T-helper 17 cell (primary cell): ENCODE data around the gene IL23R. TPM values are rescaled to one million over a fixed set of nuclear protein-coding genes. Genes with fewer than 3 reads are reported as not detected.

ENCODE experiments used
- ATAC-seq: fragments of 150-1000 bp; cut with Tn5 transposase; 2 replicates; pipeline ENCODE4 v1.10.0; 2021; ENCODE audit warnings: mild to moderate bottlenecking, moderate library complexity
- DNase-seq, 3 donors: peaks; one replicate each; pipeline versions ENCODE4 v3.0.0 to v3.0.0-alpha.2; 2020 to 2021
- H3K9me3 ChIP-seq: one replicate; pipeline ENCODE4 v1.7.0; 2013; ENCODE audit warnings: low read length, mild to moderate bottlenecking; ENCODE audit not compliant: control insufficient read depth, poor library complexity, severe bottlenecking
- H3K27ac Mint-ChIP-seq: one replicate; pipeline ENCODE4 v1.8.0; 2022; ENCODE audit warnings: mild to moderate bottlenecking, moderate library complexity, mixed read lengths
- H3K27me3 Mint-ChIP-seq: one replicate; pipeline ENCODE4 v1.8.0; 2022; ENCODE audit warnings: mixed read lengths
- H3K36me3 Mint-ChIP-seq: one replicate; pipeline ENCODE4 v1.8.0; 2022; ENCODE audit warnings: low read depth, mixed read lengths
- H3K4me1 Mint-ChIP-seq: one replicate; pipeline ENCODE4 v1.8.0; 2022; ENCODE audit warnings: mild to moderate bottlenecking, mixed read lengths
- H3K4me3 Mint-ChIP-seq: one replicate; pipeline ENCODE4 v1.8.0; 2022; ENCODE audit warnings: mild to moderate bottlenecking, moderate library complexity, mixed read lengths
- total RNA-seq, 4 donors: library from RNA in 2 of 4; stranded (reverse) in 2 of 4; gene quantifications; one replicate each; pipeline ENCODE4 v1.2.3 and lab custom pipeline; 2022 to 2026

Gene IL23R
- total RNA-seq, 2 donors from 2014 or later: 2.4 to 2.8 TPM

DNA sequence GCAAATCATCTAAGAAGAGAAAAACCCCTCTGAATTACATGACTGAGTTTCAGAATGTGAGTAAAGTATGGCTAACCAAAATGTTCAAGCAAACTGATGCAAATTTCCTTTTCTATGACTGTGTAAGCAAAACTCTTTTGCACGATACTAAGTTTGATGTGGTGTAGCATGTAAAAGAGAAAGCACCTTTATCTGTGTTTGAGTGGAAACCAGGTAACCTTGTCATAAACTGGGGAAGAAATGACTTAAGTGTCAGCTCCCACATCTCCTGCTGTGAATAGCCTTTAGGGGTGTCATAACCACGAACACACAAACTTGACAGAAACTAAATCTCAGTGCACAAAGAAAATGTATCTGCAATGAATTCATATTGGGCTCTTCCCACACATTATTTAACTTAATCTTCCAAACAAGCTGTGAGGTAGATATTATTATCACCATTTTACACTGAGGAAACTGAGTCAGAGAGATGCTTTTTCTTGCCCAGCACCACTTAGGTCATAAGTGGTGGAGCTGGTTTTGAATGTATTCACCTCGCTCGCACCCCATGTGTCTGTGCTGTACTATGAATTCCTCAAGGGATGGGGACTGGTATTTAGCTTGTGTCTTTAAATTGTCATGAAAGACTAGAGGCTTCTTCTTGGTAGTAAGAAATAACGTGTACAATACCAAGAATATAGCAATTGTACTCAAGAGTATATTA, 108.5 kb downstream of the IL23R start:
- ATAC-seq: peak; percentile 18
- H3K9me3 ChIP-seq: no peaks in the 10 kb centered on the region
- no peak for DNase-seq
- no peak overlapping the region for H3K4me3 Mint-ChIP-seq
- no peak overlapping the region for H3K27ac Mint-ChIP-seq
- peaks cover 2% of the 10 kb centered on the region for H3K36me3 Mint-ChIP-seq
- H3K4me1 Mint-ChIP-seq: peaks cover 2% of the 10 kb centered on the region
- no peaks in the 10 kb centered on the region for H3K27me3 Mint-ChIP-seq

DNA sequence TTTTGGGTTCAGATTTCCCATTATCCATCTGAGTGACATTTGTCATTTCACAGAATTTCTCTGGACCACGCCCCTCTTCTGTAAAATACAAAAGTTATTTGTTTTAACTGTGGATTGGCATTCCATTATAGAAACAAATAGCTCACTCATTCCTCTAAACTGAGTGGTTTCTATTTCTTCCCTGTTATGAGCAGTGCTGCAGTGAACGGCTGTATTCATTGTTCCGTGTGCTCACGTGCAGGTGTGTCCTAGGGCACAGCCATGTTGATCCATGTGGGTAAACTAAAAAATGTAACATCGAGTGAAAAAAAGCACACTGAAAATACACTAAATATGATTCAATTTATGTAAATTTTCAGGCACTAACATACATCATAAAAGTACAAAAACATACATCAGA, 114.4 kb downstream of the IL23R start:
- Mint-ChIP-seq H3K27me3 (no peaks in the 10 kb centered on the region), H3K27ac (no peak overlapping the region), H3K4me1 (peaks cover 2% of the 10 kb centered on the region), H3K36me3 (peaks cover 2% of the 10 kb centered on the region), H3K4me3 (no peak overlapping the region)
- no peak for DNase-seq
- H3K9me3 ChIP-seq: no peaks in the 10 kb centered on the region
- ATAC-seq: no peak

DNA sequence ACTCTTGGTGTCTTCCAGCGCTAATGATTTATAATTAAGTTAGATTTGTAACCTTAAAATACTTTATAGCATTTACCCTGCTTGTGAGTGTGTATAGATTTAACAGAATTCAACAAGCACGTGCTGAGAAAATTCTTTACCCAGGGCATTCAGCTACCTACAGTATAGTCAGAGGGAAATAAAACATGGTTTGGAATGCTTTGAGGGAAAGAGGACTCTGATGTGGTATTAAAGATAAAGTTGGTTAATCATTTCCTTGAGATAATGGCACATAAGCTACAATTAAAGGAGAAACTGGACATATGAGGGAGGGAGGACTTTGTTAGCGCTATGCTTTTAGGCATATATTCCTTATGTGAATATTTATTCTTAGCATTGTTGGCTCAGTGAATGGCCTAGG, 115.0 kb downstream of the IL23R start:
- no peak for ATAC-seq
- H3K4me3 Mint-ChIP-seq: no peak overlapping the region
- H3K27ac Mint-ChIP-seq: no peak overlapping the region

DNA sequence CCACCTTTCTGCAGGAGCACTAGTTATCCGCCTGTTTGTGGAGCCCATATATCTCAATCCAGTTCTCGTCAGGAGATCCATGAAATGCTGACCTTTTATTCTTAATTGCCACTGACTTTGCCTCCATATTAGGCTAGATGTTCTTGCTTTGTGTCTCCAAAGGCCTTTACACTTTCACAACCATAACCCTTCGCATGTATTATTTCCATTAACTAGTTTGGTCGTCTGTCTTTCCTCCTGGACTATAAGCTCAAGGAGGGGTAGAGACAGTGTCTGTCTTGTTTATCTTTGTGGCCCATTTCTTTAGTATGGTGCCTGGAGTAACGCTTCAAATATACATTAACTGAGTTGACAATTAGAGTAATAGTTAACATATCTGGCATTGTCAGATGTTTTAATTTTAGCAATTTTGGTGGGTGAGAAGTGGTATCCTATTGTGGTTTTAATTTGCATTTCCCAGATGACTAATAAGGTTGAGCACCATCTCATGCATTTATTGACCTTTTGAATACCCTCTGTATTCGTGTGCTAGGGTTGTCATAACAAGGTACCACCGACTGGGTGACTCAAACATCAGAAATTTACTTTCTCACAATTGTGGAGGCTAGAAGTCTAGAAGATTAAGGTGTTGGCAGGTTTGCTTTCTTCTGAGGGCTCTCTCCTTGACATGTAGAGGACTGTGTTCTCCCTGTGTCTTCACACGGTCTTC, 119.7 kb downstream of the IL23R start:
- ATAC-seq (no peak), DNase-seq (no peak)
- H3K27ac Mint-ChIP-seq: no peak overlapping the region
- no peaks in the 10 kb centered on the region for H3K9me3 ChIP-seq
- no peaks in the 10 kb centered on the region for H3K4me1 Mint-ChIP-seq
- no peak overlapping the region for H3K4me3 Mint-ChIP-seq
- no peaks in the 10 kb centered on the region for H3K36me3 Mint-ChIP-seq
- H3K27me3 Mint-ChIP-seq: no peaks in the 10 kb centered on the region

More for the DNA sequence above, 115.0 kb downstream of the IL23R start:
- no peaks in the 10 kb centered on the region for H3K9me3 ChIP-seq
- H3K4me1 Mint-ChIP-seq: peaks cover 2% of the 10 kb centered on the region
- no peaks in the 10 kb centered on the region for H3K27me3 Mint-ChIP-seq
- DNase-seq: no peak
- peaks cover 2% of the 10 kb centered on the region for H3K36me3 Mint-ChIP-seq

DNA sequence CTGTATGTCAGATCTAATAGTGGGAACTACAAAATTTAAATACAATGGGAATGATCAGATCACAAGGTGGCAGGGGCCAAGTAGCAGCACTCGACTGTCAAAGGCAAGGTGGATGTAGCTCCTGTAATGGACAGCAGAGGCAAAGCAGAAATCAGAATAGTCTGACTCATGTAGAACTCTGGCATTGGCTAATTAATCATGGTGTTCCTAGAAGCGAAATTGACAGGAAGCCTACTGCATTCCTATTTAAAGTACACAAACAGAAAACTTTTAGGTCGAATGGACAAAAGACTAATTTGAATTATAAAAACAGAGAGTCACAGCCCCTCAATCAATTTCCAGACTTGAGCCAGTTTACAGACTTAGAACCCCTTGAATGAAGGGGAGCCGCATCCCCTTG, 124.0 kb downstream of the IL23R start:
- no peaks in the 10 kb centered on the region for H3K9me3 ChIP-seq
- ATAC-seq (no peak), DNase-seq (no peak)
- no peak overlapping the region for H3K27ac Mint-ChIP-seq
- no peaks in the 10 kb centered on the region for H3K4me1 Mint-ChIP-seq
- H3K4me3 Mint-ChIP-seq: no peak overlapping the region
- peaks cover 8% of the 10 kb centered on the region for H3K27me3 Mint-ChIP-seq
- peaks cover 3% of the 10 kb centered on the region for H3K36me3 Mint-ChIP-seq

DNA sequence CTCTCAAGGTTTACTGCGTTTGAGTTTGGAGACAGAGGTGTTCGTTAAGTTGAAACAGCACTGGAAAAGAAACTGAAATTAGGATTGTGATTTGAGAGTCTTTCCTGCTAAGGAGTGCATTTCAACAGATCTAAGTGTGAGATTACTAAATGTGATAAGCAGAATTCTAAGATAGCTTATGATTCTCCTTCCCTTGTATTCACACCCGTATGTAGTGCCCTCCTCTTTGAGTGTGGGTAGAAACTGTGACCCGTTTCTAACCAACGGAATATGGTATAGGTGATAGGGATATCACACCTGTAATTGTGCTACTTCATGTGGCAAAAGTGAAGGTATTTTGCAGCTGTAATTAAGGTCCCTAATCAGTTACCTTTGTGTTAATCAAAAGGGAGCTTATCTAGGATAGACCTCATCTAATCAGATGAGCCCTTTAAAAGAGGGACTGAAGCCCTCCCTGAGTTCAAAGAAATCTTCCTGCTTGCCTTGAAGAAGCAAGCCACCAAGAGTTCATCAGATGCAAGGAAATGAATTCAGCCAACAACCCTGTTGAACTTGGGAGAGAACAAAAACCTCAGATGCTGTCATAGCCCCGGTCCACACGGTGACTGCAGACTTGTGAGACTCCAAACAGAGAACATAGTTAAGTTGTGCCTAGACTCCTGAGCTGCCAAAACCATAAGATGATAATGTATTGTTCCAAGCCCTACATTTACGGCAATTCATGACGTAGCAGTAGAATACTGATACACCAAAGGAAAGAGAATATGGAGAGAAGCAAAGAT, 128.8 kb downstream of the IL23R start:
- ATAC-seq: no peak
- no peaks in the 10 kb centered on the region for H3K9me3 ChIP-seq
- Mint-ChIP-seq H3K27me3 (peaks cover 10% of the 10 kb centered on the region), H3K27ac (peak overlapping the region; percentile 54), H3K4me1 (no peaks in the 10 kb centered on the region), H3K36me3 (peaks cover 7% of the 10 kb centered on the region), H3K4me3 (no peak overlapping the region)
- DNase-seq: no peak

DNA sequence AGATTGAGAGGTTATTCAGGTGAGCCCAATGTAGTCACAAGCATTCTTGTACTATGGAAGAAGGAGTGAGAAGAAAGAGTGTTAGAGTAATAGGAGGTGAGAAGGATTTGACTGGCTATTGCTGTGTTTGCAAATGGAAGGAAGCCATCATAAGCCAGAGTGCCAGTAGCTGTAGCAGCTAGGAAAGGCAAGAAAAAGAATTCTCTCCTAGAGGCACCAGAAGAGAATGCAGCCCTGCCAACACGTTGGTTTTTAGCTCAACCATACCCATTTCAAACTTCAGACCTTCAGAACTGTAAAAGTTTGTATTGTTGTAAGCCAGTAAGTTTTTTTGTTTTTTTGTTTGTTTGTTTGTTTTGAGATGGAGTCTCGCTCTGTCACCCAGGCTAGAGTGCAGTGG, 132.5 kb downstream of the IL23R start:
- no peak for ATAC-seq
- no peaks in the 10 kb centered on the region for H3K9me3 ChIP-seq
- Mint-ChIP-seq H3K36me3 (peaks cover 4% of the 10 kb centered on the region), H3K4me1 (peaks cover 2% of the 10 kb centered on the region), H3K4me3 (no peak overlapping the region), H3K27ac (no peak overlapping the region), H3K27me3 (peaks cover 9% of the 10 kb centered on the region)
- no peak for DNase-seq

DNA sequence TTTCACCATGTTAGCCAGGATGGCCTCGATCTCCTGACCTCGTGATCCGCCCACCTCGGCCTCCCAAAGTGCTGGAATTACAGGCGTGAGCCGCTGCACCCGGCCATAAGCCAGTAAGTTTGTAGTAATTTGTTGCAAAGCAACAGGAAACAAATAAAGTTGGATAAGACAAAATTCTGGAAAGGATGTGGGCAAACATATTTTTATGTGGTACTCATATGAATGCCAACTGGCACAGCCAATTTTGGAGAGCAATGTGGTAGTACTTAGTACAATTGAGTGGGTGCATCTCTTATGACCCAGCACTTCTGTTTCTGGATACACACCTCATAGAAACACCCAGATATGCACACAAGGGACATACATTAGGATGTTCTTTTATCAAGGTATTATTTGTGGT, 133.0 kb downstream of the IL23R start:
- Mint-ChIP-seq H3K4me3 (no peak overlapping the region), H3K27me3 (peaks cover 9% of the 10 kb centered on the region), H3K36me3 (peaks cover 4% of the 10 kb centered on the region), H3K4me1 (peaks cover 2% of the 10 kb centered on the region), H3K27ac (no peak overlapping the region)
- DNase-seq (no peak), ATAC-seq (no peak)
- no peaks in the 10 kb centered on the region for H3K9me3 ChIP-seq

DNA sequence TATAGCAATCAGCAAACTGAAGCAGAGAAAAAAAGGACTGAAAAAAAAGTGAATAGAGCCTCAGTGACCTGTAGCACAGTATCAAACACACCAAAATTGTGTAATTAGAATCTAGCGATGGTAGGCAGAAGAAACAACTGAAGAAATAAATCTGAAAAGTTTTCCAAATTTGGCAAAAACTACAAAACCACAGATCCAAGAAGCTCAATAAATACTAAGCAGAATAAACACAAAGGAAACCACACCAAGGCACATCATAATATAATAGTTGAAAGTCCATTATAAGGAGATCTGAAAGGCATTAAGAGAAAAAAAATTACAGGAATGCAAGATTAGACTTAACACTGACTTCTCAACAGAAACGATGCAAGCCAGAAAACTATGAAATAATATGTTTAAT, 134.3 kb downstream of the IL23R start:
- H3K4me1 Mint-ChIP-seq: peaks cover 2% of the 10 kb centered on the region
- H3K4me3 Mint-ChIP-seq: no peak overlapping the region
- H3K36me3 Mint-ChIP-seq: peaks cover 2% of the 10 kb centered on the region
- DNase-seq: no peak
- peaks cover 5% of the 10 kb centered on the region for H3K27me3 Mint-ChIP-seq
- H3K9me3 ChIP-seq: no peaks in the 10 kb centered on the region
- no peak overlapping the region for H3K27ac Mint-ChIP-seq
- no peak for ATAC-seq

DNA sequence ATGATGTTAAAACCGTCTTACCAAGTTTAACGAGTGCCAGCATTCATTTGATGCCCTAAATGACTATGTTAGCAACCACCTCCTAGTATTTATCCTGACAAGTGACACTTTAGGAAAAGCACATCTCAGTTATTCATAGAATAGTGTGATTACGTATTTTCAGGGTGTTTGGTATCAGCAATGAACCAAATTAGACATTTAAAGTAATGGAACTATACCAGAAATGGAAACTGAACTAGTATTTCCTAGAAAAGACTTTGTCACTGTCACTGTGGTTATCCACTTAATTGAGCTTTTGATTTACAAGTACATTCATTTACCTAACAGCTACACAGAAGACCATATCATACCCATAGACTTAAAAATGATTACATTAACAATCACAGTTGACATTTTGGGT, 137.8 kb downstream of the IL23R start:
- Mint-ChIP-seq H3K36me3 (peaks cover 2% of the 10 kb centered on the region), H3K4me1 (peaks cover 9% of the 10 kb centered on the region), H3K27ac (no peak overlapping the region), H3K4me3 (no peak overlapping the region), H3K27me3 (peaks cover 13% of the 10 kb centered on the region)
- no peaks in the 10 kb centered on the region for H3K9me3 ChIP-seq
- DNase-seq (no peak), ATAC-seq (no peak)

DNA sequence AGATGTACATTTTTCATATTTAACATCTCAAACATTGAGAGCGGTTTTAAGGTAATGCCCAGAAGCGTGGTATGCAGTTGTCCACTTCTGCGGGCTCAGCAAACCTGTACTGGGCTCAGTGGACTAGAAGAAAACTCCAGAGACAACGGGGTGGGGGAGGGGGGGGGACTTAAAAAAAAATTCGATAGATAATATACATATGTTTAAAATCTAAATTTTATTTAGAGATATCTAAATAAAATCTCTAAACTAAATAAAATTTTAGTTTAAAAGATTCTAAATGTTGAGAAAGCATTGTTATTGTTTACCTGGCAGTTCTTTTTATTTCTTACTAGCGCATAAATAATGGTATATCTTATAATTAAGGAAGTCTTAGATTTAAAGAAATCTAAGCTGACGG, 140.3 kb downstream of the IL23R start:
- H3K9me3 ChIP-seq: no peaks in the 10 kb centered on the region
- H3K27me3 Mint-ChIP-seq: peaks cover 12% of the 10 kb centered on the region
- peaks cover 2% of the 10 kb centered on the region for H3K36me3 Mint-ChIP-seq
- H3K27ac Mint-ChIP-seq: no peak overlapping the region
- no peak overlapping the region for H3K4me3 Mint-ChIP-seq
- peaks cover 9% of the 10 kb centered on the region for H3K4me1 Mint-ChIP-seq
- DNase-seq (no peak), ATAC-seq (no peak)

DNA sequence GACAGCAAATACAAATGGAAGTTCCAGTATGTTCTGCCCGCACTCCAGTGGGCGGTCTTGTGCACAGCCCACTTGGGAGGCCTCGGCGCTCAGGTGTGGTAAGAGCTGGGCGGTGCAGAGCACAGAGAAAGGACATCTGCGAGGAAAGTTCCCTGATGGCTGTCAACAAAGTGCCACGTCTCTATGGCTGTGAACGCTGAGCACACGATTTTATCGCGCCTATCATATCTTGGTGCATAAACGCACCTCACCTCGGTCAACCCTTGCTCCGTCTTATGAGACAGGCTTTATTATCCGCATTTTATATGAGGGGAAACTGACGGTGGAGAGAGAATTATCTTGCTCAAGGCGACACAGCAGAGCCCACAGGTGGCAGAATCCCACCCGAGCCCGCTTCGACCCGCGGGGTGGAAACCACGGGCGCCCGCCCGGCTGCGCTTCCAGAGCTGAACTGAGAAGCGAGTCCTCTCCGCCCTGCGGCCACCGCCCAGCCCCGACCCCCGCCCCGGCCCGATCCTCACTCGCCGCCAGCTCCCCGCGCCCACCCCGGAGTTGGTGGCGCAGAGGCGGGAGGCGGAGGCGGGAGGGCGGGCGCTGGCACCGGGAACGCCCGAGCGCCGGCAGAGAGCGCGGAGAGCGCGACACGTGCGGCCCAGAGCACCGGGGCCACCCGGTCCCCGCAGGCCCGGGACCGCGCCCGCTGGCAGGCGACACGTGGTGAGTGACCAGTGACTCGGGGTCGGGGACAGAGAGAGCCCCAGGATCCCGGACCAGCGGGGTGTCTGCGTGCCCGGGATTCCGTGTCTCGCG, 141.2 kb downstream of the IL23R start, which contains the start of gene IL12RB2:
TSS of gene IL12RB2 (plus strand) at position 623 of the 810 bp plus-strand sequence. CDS start 12,496 bp downstream, outside the sequence.
- H3K27me3 Mint-ChIP-seq: peaks cover 8% of the 10 kb centered on the region
- H3K4me1 Mint-ChIP-seq: peaks cover 7% of the 10 kb centered on the region
- H3K4me3 Mint-ChIP-seq: peak within 1 kb of the TSS; percentile 85
- peaks cover 2% of the 10 kb centered on the region for H3K36me3 Mint-ChIP-seq
- peak within 1 kb of the TSS; percentile 16 for H3K27ac Mint-ChIP-seq
- H3K9me3 ChIP-seq: no peaks in the 10 kb centered on the region
- ATAC-seq (peak; percentile 83), DNase-seq (peak in 1 of 3 donors; percentile 12)
